Measurements from ENCODE around the gene PRPF19.

The PRPF19 gene

DNA sequence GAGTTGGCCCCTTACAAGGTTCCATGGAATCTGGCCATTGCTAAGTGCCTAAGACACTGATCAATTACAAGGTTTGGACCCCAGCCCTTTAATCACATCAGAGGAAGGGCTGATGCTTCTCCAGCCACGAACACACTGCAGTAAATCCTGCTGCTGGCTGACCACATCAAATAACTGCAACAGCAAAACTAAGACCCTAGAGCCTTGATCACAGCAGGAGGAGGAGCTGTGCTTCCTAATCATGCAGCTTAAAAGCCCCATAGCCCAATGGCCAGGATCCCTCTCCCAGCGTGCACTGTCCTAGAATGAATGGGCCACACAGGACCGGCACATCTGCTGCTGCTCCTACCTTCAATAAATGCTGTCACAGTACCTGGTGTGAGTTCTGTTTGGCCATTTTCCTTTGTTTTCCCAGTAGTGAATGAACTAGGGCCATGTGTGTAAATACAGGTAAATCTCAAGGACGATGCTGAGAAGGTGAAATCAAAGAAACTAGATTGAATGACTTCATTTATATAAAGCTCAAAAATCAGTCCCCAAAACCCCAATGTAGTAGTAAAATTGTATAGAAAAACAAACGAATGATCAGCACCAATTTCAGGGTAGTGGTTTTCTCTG lies 26.3 kb downstream of the PRPF19 start:
- H3K9ac ChIP-seq (ENCODE audit: low read length in 5 of 5), result no peak overlapping the region
- peaks cover 2 to 17% (median 14%) of the 10 kb centered on the region in 5 donors for H3K4me1 ChIP-seq (ENCODE audit: control insufficient read depth in 5 of 5, insufficient read depth in 5 of 5, low read length in 5 of 5)
- H3K36me3 ChIP-seq (ENCODE audit: control insufficient read depth in 5 of 5, insufficient read depth in 5 of 5, low read length in 5 of 5), result peaks cover 0 to 10% (median 4%) of the 10 kb centered on the region in 5 donors
- no peak overlapping the region for H3K27ac ChIP-seq (ENCODE audit: low read depth, low read length)
- no peaks in the 10 kb centered on the region for H3K27me3 ChIP-seq (ENCODE audit: control insufficient read depth in 5 of 5, insufficient read depth in 4 of 5, low read length in 5 of 5)
- no peak overlapping the region for H3K4me3 ChIP-seq (ENCODE audit: low read depth in 1 of 5, low read length in 5 of 5)
- no peaks in the 10 kb centered on the region for H3K9me3 ChIP-seq (ENCODE audit: control insufficient read depth in 5 of 5, low read length in 5 of 5)

DNA sequence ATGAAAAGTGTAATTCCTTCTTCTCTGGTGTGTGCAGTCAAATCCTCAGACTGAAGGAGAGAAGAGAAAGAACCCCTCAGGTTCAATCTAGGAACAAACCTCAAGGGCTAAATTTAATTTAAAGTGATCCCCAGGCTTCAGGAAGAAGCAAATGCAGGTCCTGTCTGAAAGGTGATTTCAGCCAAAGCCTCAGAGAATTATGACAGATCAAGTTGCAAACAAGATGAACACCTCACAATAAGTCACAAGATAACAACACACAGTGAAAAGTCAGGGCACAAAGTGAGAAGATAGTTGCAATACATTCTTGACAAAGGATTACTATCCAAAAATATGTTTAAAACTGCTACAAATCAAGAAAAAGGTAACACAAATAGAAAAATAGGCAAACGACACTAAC lies 27.3 kb downstream of the PRPF19 start:
- no peak overlapping the region for H3K4me3 ChIP-seq (ENCODE audit: low read depth in 1 of 5, low read length in 5 of 5)
- peaks cover 0 to 10% (median 4%) of the 10 kb centered on the region in 5 donors for H3K36me3 ChIP-seq (ENCODE audit: control insufficient read depth in 5 of 5, insufficient read depth in 5 of 5, low read length in 5 of 5)
- peaks cover 2 to 24% (median 22%) of the 10 kb centered on the region in 5 donors for H3K4me1 ChIP-seq (ENCODE audit: control insufficient read depth in 5 of 5, insufficient read depth in 5 of 5, low read length in 5 of 5)
- H3K27me3 ChIP-seq (ENCODE audit: control insufficient read depth in 5 of 5, insufficient read depth in 4 of 5, low read length in 5 of 5), result no peaks in the 10 kb centered on the region
- H3K27ac ChIP-seq (ENCODE audit: low read depth, low read length), result no peak overlapping the region
- H3K9ac ChIP-seq (ENCODE audit: low read length in 5 of 5), result no peak overlapping the region
- no peaks in the 10 kb centered on the region for H3K9me3 ChIP-seq (ENCODE audit: control insufficient read depth in 5 of 5, low read length in 5 of 5)

DNA sequence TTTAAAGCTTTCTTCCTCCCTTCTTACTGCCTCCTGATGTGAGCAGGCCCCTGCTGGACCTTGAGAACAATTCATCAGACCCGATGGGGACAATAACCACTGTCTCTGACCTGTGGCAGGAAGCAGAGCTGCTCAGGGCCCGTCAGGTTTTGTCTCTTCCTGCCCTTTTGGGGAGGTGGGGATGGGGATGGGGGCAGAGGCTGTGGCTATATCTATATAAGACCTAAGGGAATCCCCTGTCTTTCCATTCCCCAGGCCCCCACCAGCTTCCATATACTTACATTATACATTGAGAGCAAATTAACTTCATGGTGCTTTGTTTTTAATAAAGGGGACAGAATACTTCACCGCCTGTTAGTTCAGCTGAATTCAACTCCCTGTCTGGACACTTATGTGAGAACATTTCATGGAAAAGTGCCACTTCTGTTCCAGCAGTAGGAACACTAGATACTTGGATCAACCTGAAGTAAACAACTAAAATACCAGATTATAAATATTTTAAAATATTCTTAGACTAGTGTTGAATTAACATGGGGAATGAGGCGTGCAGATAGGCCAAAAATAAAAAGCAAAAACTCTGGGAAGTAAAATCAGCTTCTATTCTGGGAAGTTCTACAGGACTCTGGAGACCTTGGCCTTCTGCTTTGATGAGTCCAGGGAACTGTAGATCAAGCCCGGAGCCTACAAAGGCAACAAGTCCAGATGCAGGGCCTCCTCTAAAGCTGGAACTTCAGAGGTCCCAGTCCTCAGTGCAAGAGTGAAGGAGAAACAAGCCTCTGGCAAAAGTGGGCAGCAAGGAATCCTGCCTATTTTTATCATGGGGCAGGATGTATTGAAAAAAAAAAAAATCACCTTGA lies 27.9 kb downstream of the PRPF19 start:
- Histone ChIP-seq H3K4me1 (ENCODE audit: control insufficient read depth in 5 of 5, insufficient read depth in 5 of 5, low read length in 5 of 5) (peaks cover 2 to 31% (median 26%) of the 10 kb centered on the region in 5 donors), H3K36me3 (ENCODE audit: control insufficient read depth in 5 of 5, insufficient read depth in 5 of 5, low read length in 5 of 5) (peaks cover 0 to 10% (median 4%) of the 10 kb centered on the region in 5 donors), H3K9me3 (ENCODE audit: control insufficient read depth in 5 of 5, low read length in 5 of 5) (no peaks in the 10 kb centered on the region), H3K4me3 (ENCODE audit: low read depth in 1 of 5, low read length in 5 of 5) (no peak overlapping the region), H3K27me3 (ENCODE audit: control insufficient read depth in 5 of 5, insufficient read depth in 4 of 5, low read length in 5 of 5) (no peaks in the 10 kb centered on the region), H3K9ac (ENCODE audit: low read length in 5 of 5) (peak overlapping the region in 2 of 5 donors; percentile 16 to 48), H3K27ac (ENCODE audit: low read depth, low read length) (no peak overlapping the region)

DNA sequence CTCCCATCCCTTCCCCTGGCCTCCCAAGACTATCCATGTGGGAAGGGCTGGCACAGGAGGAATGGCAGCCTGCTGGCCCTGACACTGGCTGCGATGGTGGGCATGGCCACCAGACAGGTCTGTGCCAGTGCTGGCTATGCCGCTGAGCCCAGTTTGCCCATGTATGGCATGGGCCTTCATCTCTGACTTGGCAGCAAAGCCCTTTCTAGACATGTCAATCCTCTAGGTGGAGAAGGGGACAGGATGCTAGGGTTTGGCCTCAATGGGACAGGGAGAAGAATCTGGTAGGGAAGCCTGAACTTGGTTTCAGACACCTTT lies 30.3 kb downstream of the PRPF19 start:
- Histone ChIP-seq H3K4me1 (ENCODE audit: control insufficient read depth in 5 of 5, insufficient read depth in 5 of 5, low read length in 5 of 5) (peaks cover 8 to 54% (median 50%) of the 10 kb centered on the region in 5 donors), H3K4me3 (ENCODE audit: low read depth in 1 of 5, low read length in 5 of 5) (no peak overlapping the region), H3K27me3 (ENCODE audit: control insufficient read depth in 5 of 5, insufficient read depth in 4 of 5, low read length in 5 of 5) (no peaks in the 10 kb centered on the region), H3K27ac (ENCODE audit: low read depth, low read length) (no peak overlapping the region), H3K36me3 (ENCODE audit: control insufficient read depth in 5 of 5, insufficient read depth in 5 of 5, low read length in 5 of 5) (peaks cover 0 to 10% (median 4%) of the 10 kb centered on the region in 5 donors), H3K9me3 (ENCODE audit: control insufficient read depth in 5 of 5, low read length in 5 of 5) (no peaks in the 10 kb centered on the region), H3K9ac (ENCODE audit: low read length in 5 of 5) (no peak overlapping the region)

DNA sequence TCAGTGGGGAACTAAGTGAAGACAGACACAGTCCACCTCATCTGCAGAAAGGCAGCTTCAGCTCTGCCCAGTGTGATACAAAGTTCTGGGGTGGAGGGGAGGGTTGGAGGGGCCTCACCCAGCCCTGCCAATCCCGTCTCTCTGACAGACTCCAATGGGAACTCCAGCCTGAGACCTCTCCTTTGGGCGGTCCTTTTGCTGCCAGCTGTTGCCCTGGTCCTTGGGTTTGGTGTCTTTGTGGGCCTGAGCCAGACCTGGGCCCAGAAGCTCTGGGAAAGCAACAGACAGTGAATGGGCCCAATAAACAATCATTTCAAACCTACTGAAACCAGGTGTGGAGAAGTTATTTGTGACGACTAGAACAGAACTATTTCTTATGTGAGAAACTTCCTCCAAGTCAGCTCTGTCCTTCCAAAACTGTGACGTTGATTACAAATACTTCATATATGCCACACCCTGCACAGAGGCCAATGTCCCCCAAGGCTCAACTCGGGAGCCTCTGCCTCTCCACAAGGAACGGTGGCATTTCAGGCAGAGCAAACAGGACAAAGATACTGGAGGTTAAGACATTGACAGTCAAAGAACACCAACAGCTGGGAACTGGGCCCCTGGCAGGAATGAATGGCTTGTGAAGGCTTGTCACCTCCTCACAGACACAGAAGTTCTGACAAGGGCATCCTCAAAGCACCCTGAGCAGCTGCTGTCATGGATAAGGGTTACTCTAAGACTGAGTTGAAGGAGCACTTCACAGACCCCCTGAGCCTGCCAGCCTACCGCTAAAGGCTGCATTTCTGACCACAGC lies 30.8 kb downstream of the PRPF19 start:
- H3K27ac ChIP-seq (ENCODE audit: low read depth, low read length), result no peak overlapping the region
- H3K27me3 ChIP-seq (ENCODE audit: control insufficient read depth in 5 of 5, insufficient read depth in 4 of 5, low read length in 5 of 5), result no peaks in the 10 kb centered on the region
- H3K9ac ChIP-seq (ENCODE audit: low read length in 5 of 5), result no peak overlapping the region
- peaks cover 8 to 59% (median 55%) of the 10 kb centered on the region in 5 donors for H3K4me1 ChIP-seq (ENCODE audit: control insufficient read depth in 5 of 5, insufficient read depth in 5 of 5, low read length in 5 of 5)
- peaks cover 0 to 6% (median 4%) of the 10 kb centered on the region in 5 donors for H3K36me3 ChIP-seq (ENCODE audit: control insufficient read depth in 5 of 5, insufficient read depth in 5 of 5, low read length in 5 of 5)
- H3K9me3 ChIP-seq (ENCODE audit: control insufficient read depth in 5 of 5, low read length in 5 of 5), result no peaks in the 10 kb centered on the region
- no peak overlapping the region for H3K4me3 ChIP-seq (ENCODE audit: low read depth in 1 of 5, low read length in 5 of 5)

DNA sequence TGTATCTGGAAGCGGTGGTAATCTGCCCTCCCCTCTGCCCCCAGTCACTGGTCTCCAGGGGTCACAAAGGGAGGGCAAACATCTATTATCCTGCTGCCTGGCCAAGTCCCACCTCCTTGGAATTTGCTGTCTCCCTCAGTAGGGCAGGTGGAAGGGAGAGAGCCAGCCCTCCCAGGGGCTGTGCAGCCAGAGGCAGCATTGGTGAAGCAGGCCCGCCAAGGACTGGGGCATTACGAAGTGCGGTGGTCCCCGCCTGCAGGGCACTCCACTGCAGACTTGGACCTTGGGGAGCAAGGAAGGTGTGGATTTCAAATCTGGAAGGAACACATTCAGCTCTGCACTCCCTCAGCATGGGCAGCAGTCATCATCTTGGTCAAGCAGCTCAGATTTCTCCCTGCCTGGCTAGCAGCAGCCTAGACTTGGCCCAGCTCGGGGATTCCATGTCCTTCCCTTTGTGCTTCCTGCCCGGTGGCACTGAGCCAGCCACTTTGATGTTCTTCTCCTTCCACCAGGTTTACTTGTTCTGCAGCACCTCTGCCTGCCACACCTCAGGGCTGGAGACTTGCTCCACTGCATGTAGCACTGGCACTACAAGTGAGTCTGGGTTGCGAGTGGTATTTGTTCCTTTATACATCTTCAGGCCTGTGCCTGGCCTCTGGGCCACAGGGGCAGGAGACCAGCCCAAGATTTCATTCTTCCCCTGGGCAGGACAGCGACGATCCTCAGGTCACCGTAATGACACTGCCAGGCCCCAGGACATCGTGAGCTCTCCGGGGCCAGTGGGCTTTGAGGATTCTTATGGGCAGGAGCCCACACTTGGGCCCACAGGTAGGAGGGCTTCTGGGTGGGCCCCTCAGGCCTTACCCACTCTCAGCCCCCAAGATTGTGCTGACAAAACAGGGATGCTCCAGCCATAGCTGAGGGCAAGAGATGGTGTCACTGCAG lies 31.7 kb downstream of the PRPF19 start:
- Histone ChIP-seq H3K27me3 (ENCODE audit: control insufficient read depth in 5 of 5, insufficient read depth in 4 of 5, low read length in 5 of 5) (no peaks in the 10 kb centered on the region), H3K4me3 (ENCODE audit: low read depth in 1 of 5, low read length in 5 of 5) (no peak overlapping the region), H3K9ac (ENCODE audit: low read length in 5 of 5) (no peak overlapping the region), H3K36me3 (ENCODE audit: control insufficient read depth in 5 of 5, insufficient read depth in 5 of 5, low read length in 5 of 5) (peaks cover 0 to under 1% (median 0%) of the 10 kb centered on the region in 5 donors), H3K4me1 (ENCODE audit: control insufficient read depth in 5 of 5, insufficient read depth in 5 of 5, low read length in 5 of 5) (peaks cover 8 to 59% (median 55%) of the 10 kb centered on the region in 5 donors), H3K27ac (ENCODE audit: low read depth, low read length) (no peak overlapping the region), H3K9me3 (ENCODE audit: control insufficient read depth in 5 of 5, low read length in 5 of 5) (no peaks in the 10 kb centered on the region)

DNA sequence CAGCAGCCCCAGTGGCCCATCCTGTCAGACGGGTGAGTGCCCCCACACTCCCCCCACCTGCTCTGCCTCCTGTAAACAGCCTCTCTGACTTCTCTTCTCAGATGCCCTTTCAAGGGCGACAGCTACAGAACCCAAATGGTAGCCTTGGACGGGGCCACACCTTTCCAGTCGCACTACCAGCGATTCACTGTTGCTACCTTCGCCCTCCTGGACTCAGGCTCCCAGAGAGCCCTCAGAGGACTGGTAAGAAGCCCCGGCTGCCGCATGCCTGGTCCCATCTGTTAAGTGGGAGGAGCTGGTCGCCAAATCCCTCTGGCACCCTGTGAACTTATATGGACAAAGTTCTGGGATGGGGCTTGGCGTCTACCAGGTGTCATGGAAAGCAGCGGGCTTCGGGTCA lies 32.9 kb downstream of the PRPF19 start:
- peaks cover 8 to 50% (median 46%) of the 10 kb centered on the region in 5 donors for H3K4me1 ChIP-seq (ENCODE audit: control insufficient read depth in 5 of 5, insufficient read depth in 5 of 5, low read length in 5 of 5)
- peak overlapping the region in 2 of 5 donors; percentile 2 to 5 for H3K4me3 ChIP-seq (ENCODE audit: low read depth in 1 of 5, low read length in 5 of 5)
- H3K27ac ChIP-seq (ENCODE audit: low read depth, low read length), result no peak overlapping the region
- H3K27me3 ChIP-seq (ENCODE audit: control insufficient read depth in 5 of 5, insufficient read depth in 4 of 5, low read length in 5 of 5), result no peaks in the 10 kb centered on the region
- H3K9ac ChIP-seq (ENCODE audit: low read length in 5 of 5), result no peak overlapping the region
- no peaks in the 10 kb centered on the region for H3K36me3 ChIP-seq (ENCODE audit: control insufficient read depth in 5 of 5, insufficient read depth in 5 of 5, low read length in 5 of 5)
- H3K9me3 ChIP-seq (ENCODE audit: control insufficient read depth in 5 of 5, low read length in 5 of 5), result no peaks in the 10 kb centered on the region

DNA sequence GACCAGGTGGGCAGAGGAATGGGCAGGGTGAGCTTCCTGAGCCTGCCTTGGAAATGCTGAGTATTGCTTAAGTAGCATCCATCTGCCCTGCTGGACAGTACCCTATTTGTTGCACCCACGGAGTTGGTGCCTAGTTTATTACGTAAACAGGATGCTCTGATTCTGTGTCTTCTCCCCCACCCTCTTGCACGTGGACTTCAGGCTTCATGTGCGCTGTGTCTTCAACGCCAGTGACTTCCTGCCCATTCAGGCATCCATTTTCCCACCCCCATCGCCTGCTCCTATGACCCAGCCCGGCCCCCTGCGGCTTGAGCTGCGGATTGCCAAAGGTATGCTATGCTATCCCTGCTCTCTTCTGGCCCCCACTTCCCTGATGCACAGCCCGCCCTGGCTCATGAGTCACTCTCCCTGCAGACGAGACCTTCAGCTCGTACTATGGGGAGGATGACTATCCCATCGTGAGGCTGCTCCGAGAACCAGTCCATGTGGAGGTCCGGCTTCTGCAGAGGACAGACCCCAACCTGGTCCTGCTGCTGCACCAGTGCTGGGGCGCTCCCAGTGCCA lies 33.3 kb downstream of the PRPF19 start:
- H3K9me3 ChIP-seq (ENCODE audit: control insufficient read depth in 5 of 5, low read length in 5 of 5), result no peaks in the 10 kb centered on the region
- H3K4me1 ChIP-seq (ENCODE audit: control insufficient read depth in 5 of 5, insufficient read depth in 5 of 5, low read length in 5 of 5), result peaks cover 8 to 45% (median 42%) of the 10 kb centered on the region in 5 donors
- no peaks in the 10 kb centered on the region for H3K36me3 ChIP-seq (ENCODE audit: control insufficient read depth in 5 of 5, insufficient read depth in 5 of 5, low read length in 5 of 5)
- peak overlapping the region in 1 of 5 donors; percentile 9 for H3K9ac ChIP-seq (ENCODE audit: low read length in 5 of 5)
- H3K27ac ChIP-seq (ENCODE audit: low read depth, low read length), result peak overlapping the region; percentile 18
- H3K27me3 ChIP-seq (ENCODE audit: control insufficient read depth in 5 of 5, insufficient read depth in 4 of 5, low read length in 5 of 5), result no peaks in the 10 kb centered on the region
- H3K4me3 ChIP-seq (ENCODE audit: low read depth in 1 of 5, low read length in 5 of 5), result peak overlapping the region in 1 of 5 donors; percentile 2
